ENCODE measurements around the gene ANAPC10. TPM values are rescaled to one million over a fixed set of nuclear protein-coding genes. Genes with fewer than 3 reads are reported as not detected.

The ANAPC10 gene
- total RNA-seq, 1 experiment from 2014 or later = 10.5 TPM

DNA sequence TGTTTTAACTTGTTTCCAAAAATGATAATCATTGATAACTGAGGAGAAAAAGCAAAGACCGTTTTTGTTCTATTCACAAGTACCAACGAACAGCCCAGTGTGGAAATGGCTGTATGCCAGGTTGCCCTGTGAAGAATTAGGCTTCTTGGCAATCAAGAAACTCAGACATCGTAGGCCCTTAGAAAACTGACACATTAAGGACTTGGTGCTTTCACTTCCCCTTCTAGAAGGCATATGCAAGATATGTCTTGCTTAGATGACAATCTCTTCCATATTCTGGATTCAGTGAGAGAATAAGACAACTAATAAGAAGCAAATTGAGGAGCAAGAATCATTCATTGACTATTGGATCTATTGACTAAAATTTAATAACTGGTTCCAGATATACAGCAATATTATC, 56.6 kb downstream of the ANAPC10 start:
- H3K36me3 ChIP-seq (ENCODE audit: control insufficient read depth, insufficient read depth, low read length) = no peaks in the 10 kb centered on the region
- no peak for DNase-seq (ENCODE audit: low read depth, low spot score)
- H3K9me3 ChIP-seq (ENCODE audit: control insufficient read depth, insufficient read depth, low read depth, low read length) = no peaks in the 10 kb centered on the region
- H3K27me3 ChIP-seq (ENCODE audit: control insufficient read depth, insufficient read depth, low read length) = no peaks in the 10 kb centered on the region
- in situ Hi-C loops (cut with HindIII; ENCODE audit: low pct_unique_long_range_greater_than_20kb, low sequenced_read_pairs) (no loop called here), intact Hi-C loops (cut with micrococcal nuclease; ENCODE audit: unreplicated experiment) (no loop called here)
- no TSS peak for BruUV-seq (replicated peaks)
- no peak overlapping the region for H3K4me3 ChIP-seq (ENCODE audit: low read depth in 2 of 2, low read length in 2 of 2)
- CTCF ChIA-PET = no interaction called here
- TF ChIP-seq, protein P1, sequence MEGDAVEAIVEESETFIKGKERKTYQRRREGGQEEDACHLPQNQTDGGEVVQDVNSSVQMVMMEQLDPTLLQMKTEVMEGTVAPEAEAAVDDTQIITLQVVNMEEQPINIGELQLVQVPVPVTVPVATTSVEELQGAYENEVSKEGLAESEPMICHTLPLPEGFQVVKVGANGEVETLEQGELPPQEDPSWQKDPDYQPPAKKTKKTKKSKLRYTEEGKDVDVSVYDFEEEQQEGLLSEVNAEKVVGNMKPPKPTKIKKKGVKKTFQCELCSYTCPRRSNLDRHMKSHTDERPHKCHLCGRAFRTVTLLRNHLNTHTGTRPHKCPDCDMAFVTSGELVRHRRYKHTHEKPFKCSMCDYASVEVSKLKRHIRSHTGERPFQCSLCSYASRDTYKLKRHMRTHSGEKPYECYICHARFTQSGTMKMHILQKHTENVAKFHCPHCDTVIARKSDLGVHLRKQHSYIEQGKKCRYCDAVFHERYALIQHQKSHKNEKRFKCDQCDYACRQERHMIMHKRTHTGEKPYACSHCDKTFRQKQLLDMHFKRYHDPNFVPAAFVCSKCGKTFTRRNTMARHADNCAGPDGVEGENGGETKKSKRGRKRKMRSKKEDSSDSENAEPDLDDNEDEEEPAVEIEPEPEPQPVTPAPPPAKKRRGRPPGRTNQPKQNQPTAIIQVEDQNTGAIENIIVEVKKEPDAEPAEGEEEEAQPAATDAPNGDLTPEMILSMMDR (IDR thresholded peaks at IDR 0.05) = no peak
- POLR2A ChIA-PET = interaction anchor here (0.6 kb wide), 1 partner anchor 426 kb away, joined by 3 read pairs; no protein-coding TSS in a partner anchor
- H3K27ac ChIP-seq (ENCODE audit: low read length) = no peak overlapping the region
- ATAC-seq = no peak
- H3K4me1 ChIP-seq (ENCODE audit: control insufficient read depth, insufficient read depth, low read length) = no peaks in the 10 kb centered on the region

DNA sequence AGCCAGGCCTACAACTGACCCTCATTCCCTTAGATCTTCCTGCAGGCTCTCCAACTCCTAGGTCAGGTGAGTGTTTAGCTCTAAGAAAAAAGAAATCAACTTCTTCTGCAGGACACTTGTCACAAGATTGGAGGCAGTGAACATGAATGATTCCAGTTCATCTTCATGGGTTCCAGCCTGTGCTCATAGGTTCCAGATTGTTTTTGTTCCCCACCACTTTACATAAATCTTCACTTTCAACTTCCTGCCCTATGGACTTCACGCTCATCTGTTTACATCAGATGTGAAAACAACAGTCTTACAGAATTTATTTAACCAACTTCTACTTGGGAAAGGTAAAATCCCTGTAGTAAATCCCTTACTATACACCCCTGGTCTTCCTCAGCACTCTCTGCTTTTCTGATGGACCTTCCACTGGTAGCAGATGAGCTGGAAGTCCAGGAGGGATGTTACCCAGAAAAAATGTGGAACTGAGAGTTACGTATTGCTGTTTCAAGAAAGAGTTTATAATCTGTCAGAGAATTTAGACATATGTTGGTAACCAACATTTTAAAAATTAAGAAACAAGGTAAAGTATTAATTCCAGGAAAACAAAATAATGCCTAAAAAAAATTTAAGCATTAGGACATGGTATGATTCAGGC, 62.4 kb downstream of the ANAPC10 start:
- ATAC-seq (no peak), DNase-seq (ENCODE audit: low read depth, low spot score) (no peak)
- ChIA-PET POLR2A (interaction anchor here (0.6 kb wide), 1 partner anchor 9 kb away, joined by 3 read pairs; no protein-coding TSS in a partner anchor), CTCF (no interaction called here)
- TF ChIP-seq, protein P1 (IDR thresholded peaks at IDR 0.05) = no peak
- TF ChIP-seq SIN3A (IDR thresholded peaks at IDR 0.05; ENCODE audit: borderline replicate concordance, insufficient read depth, low read depth, low read length) = no peak
- no TSS peak for BruUV-seq (replicated peaks)
- no peak overlapping the region for H3K27ac ChIP-seq (ENCODE audit: low read length)
- in situ Hi-C loops (cut with HindIII; ENCODE audit: low pct_unique_long_range_greater_than_20kb, low sequenced_read_pairs) = no loop called here
- H3K9me3 ChIP-seq (ENCODE audit: control insufficient read depth, insufficient read depth, low read depth, low read length) = no peaks in the 10 kb centered on the region
- no peaks in the 10 kb centered on the region for H3K4me1 ChIP-seq (ENCODE audit: control insufficient read depth, insufficient read depth, low read length)
- no peak overlapping the region for H3K4me3 ChIP-seq (ENCODE audit: low read depth in 2 of 2, low read length in 2 of 2)
- intact Hi-C loops (cut with micrococcal nuclease; ENCODE audit: unreplicated experiment) = no loop called here
- no peaks in the 10 kb centered on the region for H3K36me3 ChIP-seq (ENCODE audit: control insufficient read depth, insufficient read depth, low read length)
- H3K27me3 ChIP-seq (ENCODE audit: control insufficient read depth, insufficient read depth, low read length) = no peaks in the 10 kb centered on the region

DNA sequence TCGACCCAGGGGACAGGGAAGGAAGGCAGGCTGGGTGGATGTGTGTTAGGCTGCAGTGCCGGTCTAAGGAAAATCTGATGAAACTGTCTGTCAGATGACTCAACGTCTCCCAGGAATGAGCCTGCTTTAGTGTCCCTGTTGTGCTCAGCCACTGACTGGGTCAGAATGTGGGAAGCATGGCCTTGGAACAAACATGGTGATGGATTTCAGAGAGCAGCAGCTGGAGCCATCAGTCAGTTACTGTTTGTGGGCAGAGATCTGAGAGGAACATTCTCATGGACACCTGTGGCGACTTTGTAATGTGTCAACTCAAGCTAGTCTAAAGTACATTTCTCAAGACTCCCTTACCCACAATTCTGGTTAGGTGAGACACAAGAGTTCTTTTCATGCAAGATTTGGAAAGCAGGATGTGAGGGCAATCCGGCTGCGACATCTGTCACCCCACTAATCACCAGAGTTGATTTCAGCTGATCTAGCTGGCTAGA, 63.2 kb downstream of the ANAPC10 start:
- Histone ChIP-seq H3K9me3 (ENCODE audit: control insufficient read depth, insufficient read depth, low read depth, low read length) (no peaks in the 10 kb centered on the region), H3K4me1 (ENCODE audit: control insufficient read depth, insufficient read depth, low read length) (no peaks in the 10 kb centered on the region), H3K4me3 (ENCODE audit: low read depth in 2 of 2, low read length in 2 of 2) (no peak overlapping the region), H3K36me3 (ENCODE audit: control insufficient read depth, insufficient read depth, low read length) (no peaks in the 10 kb centered on the region), H3K27ac (ENCODE audit: low read length) (no peak overlapping the region), H3K27me3 (ENCODE audit: control insufficient read depth, insufficient read depth, low read length) (no peaks in the 10 kb centered on the region)
- intact Hi-C loops (cut with micrococcal nuclease; ENCODE audit: unreplicated experiment) (no loop called here), in situ Hi-C loops (cut with HindIII; ENCODE audit: low pct_unique_long_range_greater_than_20kb, low sequenced_read_pairs) (no loop called here)
- no TSS peak for BruUV-seq (replicated peaks)
- TF ChIP-seq SIN3A (IDR thresholded peaks at IDR 0.05; ENCODE audit: borderline replicate concordance, insufficient read depth, low read depth, low read length) (no peak), TCF7L2 (IDR thresholded peaks at IDR 0.05; ENCODE audit: low read depth, low read length) (no peak), POLR2AphosphoS5 (IDR thresholded peaks at IDR 0.05; ENCODE audit: low read depth, low read length) (no peak)
- ATAC-seq (no peak), DNase-seq (ENCODE audit: low read depth, low spot score) (no peak)
- ChIA-PET CTCF (no interaction called here), POLR2A (no interaction called here)
